ENCODE results near the gene NR3C2.

Gene NR3C2

GRCh38 chr4:148434075-148434773 lies 8.0 kb downstream of the NR3C2 start:
- DNase-seq: no peak

GRCh38 chr4:148431401-148431800 lies 10.8 kb downstream of the NR3C2 start:
- DNase-seq: no peak

- no peak for DNase-seq
These were observed 11.4 kb downstream of the NR3C2 start for GRCh38 chr4:148430854-148431253.

- DNase-seq: no peak
These were observed 13.0 kb downstream of the NR3C2 start for GRCh38 chr4:148429206-148429605.

GRCh38 chr4:148426643-148427042 lies 15.6 kb downstream of the NR3C2 start:
- no peak for DNase-seq

- DNase-seq: no peak
These were observed 16.7 kb downstream of the NR3C2 start for GRCh38 chr4:148425327-148426110.

GRCh38 chr4:148420397-148420796 lies 21.8 kb downstream of the NR3C2 start:
- no peak for DNase-seq

GRCh38 chr4:148415500-148415899 lies 26.7 kb downstream of the NR3C2 start:
- DNase-seq: no peak

- DNase-seq: no peak
These were observed 29.7 kb downstream of the NR3C2 start for GRCh38 chr4:148412460-148412994.

GRCh38 chr4:148405161-148405893 lies 36.9 kb downstream of the NR3C2 start:
- no peak for DNase-seq

- DNase-seq: no peak
These were observed 43.2 kb downstream of the NR3C2 start for GRCh38 chr4:148398988-148399387.

GRCh38 chr4:148397771-148398170 lies 44.4 kb downstream of the NR3C2 start:
- no peak for DNase-seq

- no peak for DNase-seq
These were observed 45.1 kb downstream of the NR3C2 start for GRCh38 chr4:148396986-148397673.

- no peak for DNase-seq
These were observed 46.4 kb downstream of the NR3C2 start for GRCh38 chr4:148395771-148396170.

- DNase-seq: no peak
These were observed 51.2 kb downstream of the NR3C2 start for GRCh38 chr4:148391056-148391455.

- no peak for DNase-seq
These were observed 51.9 kb downstream of the NR3C2 start for GRCh38 chr4:148390311-148390710.

- no peak for DNase-seq
These were observed 61.9 kb downstream of the NR3C2 start for GRCh38 chr4:148380291-148380690.

GRCh38 chr4:148376151-148376550 lies 66.1 kb downstream of the NR3C2 start:
- DNase-seq: peak; percentile 4 to 19

- no peak for DNase-seq
These were observed 66.6 kb downstream of the NR3C2 start for GRCh38 chr4:148375584-148375983.

- DNase-seq: no peak
These were observed 69.1 kb downstream of the NR3C2 start for GRCh38 chr4:148373093-148373492.

GRCh38 chr4:148369919-148370318 lies 72.3 kb downstream of the NR3C2 start:
- no peak for DNase-seq

GRCh38 chr4:148367756-148368155 lies 74.5 kb downstream of the NR3C2 start:
- no peak for DNase-seq

GRCh38 chr4:148366251-148366650 lies 76.0 kb downstream of the NR3C2 start:
- DNase-seq: no peak

All from activated CD4-positive, alpha-beta T cell treated with anti-CD3 and anti-CD28 coated beads, Interleukin-2, amount 50 U/mL, for 4 hours (primary cell).